ENCODE data around the gene NIPAL4. TPM values are rescaled to one million over a fixed set of nuclear protein-coding genes. Genes with fewer than 3 reads are reported as not detected.
A peak's percentile ranks its signal among the peaks of the same experiment; 100 is the strongest.

The NIPAL4 gene
- total RNA-seq, 6 donors from 2014 or later = 0.06 to 0.30 TPM; not detected in 4

DNA sequence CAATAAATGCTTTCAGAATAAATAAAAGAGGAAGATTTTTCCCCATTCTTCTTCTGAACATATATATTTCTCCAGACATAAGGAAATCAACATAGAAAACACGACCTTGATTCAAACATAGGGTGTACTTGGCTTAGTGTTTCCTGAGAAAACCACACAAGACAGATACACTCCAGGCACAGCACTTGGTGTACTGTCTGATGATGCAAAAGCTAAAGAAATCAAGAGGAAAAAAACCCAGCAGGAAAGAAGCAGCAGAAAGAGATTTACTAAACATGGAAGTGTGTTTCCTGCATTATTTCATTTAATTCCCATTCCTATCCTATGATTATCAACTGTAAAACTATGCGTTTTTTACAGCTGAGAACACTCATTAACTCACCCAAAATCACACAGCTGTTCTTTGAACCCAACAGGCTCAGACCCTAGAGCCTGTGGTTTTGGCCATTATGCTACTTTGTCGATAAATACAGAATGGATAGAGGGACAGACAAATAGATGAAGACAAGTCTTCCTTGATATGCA lies 46.1 kb downstream of the NIPAL4 start:
- Histone ChIP-seq H3K27me3 (no peaks in the 10 kb centered on the region), H3K36me3 (peaks cover 0 to 38% (median 1%) of the 10 kb centered on the region in 4 donors), H3K9me3 (no peaks in the 10 kb centered on the region), H3K27ac (peak overlapping the region in 1 of 4 donors; percentile 3), H3K4me3 (no peak overlapping the region), H3K4me1 (peaks cover 0 to 19% (median 15%) of the 10 kb centered on the region in 4 donors)
- 55 to 74% methylated on average over 3 of the region's 3 CpGs for WGBS, 2 donors
- no peak for ATAC-seq (ENCODE audit: low FRiP score in 2 of 2)
- TF ChIP-seq POLR2AphosphoS5 (IDR thresholded peaks at IDR 0.05) (no peak), POLR2A (IDR thresholded peaks at IDR 0.05) (no peak), EP300 (IDR thresholded peaks at IDR 0.05) (no peak)
- TF ChIP-seq, protein P1, sequence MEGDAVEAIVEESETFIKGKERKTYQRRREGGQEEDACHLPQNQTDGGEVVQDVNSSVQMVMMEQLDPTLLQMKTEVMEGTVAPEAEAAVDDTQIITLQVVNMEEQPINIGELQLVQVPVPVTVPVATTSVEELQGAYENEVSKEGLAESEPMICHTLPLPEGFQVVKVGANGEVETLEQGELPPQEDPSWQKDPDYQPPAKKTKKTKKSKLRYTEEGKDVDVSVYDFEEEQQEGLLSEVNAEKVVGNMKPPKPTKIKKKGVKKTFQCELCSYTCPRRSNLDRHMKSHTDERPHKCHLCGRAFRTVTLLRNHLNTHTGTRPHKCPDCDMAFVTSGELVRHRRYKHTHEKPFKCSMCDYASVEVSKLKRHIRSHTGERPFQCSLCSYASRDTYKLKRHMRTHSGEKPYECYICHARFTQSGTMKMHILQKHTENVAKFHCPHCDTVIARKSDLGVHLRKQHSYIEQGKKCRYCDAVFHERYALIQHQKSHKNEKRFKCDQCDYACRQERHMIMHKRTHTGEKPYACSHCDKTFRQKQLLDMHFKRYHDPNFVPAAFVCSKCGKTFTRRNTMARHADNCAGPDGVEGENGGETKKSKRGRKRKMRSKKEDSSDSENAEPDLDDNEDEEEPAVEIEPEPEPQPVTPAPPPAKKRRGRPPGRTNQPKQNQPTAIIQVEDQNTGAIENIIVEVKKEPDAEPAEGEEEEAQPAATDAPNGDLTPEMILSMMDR (IDR thresholded peaks at IDR 0.05) = no peak
- DNase-seq = no peak

DNA sequence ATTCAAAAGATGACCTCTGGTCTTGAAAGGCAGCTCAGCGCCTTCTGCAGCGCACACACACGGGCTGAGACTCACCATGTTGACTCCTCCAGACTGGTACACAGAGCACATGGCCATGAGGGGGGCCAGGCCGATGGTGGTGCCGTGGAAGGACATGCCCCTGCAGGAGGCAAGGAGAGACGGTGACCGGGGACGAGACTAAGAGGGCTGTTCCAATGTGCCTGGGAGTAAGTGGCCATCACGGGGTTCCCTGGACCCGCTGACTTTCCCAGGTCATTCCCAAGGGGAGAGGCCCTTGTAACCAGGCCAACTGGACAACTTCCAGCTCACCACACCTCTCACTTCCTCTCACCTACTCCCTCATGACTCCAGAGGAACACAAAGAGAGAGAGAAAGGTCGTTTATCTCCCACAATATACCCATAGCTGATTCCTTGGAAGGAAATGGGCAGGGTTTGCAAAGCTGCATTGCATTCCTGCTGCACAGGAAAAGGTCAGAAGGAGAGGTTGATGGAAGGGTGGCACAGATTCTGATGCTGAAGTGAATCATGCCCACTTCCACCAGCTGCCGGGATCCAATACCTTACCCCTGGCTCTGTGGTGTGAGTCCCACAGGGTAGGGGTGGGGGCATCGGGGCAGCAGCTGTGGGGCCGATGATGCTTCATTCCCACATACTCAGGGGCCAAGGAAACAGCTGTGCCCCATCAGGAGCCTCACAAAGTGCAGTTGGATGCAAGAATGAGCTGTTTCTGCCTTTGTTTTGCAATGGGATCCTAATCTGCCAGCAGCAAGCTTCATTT lies 47.2 kb downstream of the NIPAL4 start:
- peak in 1 of 2 donors; percentile 31 for DNase-seq
- Histone ChIP-seq H3K4me3 (no peak overlapping the region), H3K9me3 (no peaks in the 10 kb centered on the region), H3K4me1 (peaks cover 5 to 28% (median 19%) of the 10 kb centered on the region in 4 donors), H3K27me3 (no peaks in the 10 kb centered on the region), H3K36me3 (peaks cover 0 to 29% (median 1%) of the 10 kb centered on the region in 4 donors), H3K27ac (peak overlapping the region in 3 of 4 donors; percentile 9 to 21 (median 17))
- 61 to 67% methylated on average over 14 of the region's 14 CpGs for WGBS, 2 donors
- ATAC-seq (ENCODE audit: low FRiP score in 2 of 2) = no peak
- TF ChIP-seq POLR2AphosphoS5 (IDR thresholded peaks at IDR 0.05) (no peak), EP300 (IDR thresholded peaks at IDR 0.05) (peak in 1 of 4 donors; percentile 27), POLR2A (IDR thresholded peaks at IDR 0.05) (no peak)
- TF ChIP-seq, protein P1 (IDR thresholded peaks at IDR 0.05) = no peak

DNA sequence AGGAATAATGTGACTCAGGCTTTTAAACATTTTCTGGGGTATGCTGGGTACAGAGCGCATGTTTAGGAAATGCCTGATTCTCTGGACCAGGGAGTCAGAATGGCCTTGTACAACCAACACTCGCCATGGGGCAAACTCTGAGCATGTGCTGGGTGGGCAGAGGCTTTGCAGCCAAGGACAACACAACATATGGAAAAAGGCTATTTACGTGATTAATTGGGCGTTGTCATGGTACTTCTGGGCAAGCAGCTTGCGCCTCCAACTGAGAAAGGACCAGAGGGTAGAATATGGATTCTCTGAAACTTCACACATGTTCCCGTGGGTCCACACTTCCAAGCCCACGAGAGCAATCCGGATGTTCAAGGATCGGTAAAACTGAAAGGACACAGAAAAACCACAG lies 49.1 kb downstream of the NIPAL4 start:
- ATAC-seq (ENCODE audit: low FRiP score in 2 of 2) (no peak), DNase-seq (no peak)
- 92 to 99% methylated on average over 9 of the region's 9 CpGs for WGBS, 2 donors
- Histone ChIP-seq H3K4me3 (no peak overlapping the region), H3K27ac (no peak overlapping the region), H3K9me3 (no peaks in the 10 kb centered on the region), H3K27me3 (no peaks in the 10 kb centered on the region), H3K4me1 (peaks cover 6 to 29% (median 19%) of the 10 kb centered on the region in 4 donors), H3K36me3 (peaks cover 0 to 33% (median 2%) of the 10 kb centered on the region in 4 donors)
- TF ChIP-seq POLR2A (IDR thresholded peaks at IDR 0.05) = no peak
- no peak for TF ChIP-seq POLR2AphosphoS5 (IDR thresholded peaks at IDR 0.05)
- TF ChIP-seq EP300 (IDR thresholded peaks at IDR 0.05) = no peak
- TF ChIP-seq, protein P1 (IDR thresholded peaks at IDR 0.05) = no peak

DNA sequence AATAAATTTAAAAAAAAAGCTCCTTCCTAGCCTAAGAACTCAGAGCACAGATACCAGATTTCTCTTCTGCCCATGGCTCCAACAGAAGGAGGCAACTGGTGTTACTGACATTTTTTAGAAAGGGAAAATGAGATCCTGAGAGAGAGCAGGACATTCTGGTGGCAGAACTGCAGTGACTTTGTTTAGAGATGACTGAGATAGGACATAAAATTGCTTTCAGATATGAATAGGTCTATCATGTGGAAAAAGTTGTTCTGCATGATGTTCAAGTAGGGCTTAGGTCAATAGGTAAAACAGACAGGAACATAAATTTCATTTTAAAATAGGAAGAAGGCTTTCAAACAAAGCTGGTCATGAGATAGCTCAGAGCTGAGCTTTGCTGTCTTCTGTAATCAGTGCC lies 49.6 kb downstream of the NIPAL4 start:
- H3K9me3 ChIP-seq = no peaks in the 10 kb centered on the region
- no peaks in the 10 kb centered on the region for H3K27me3 ChIP-seq
- H3K4me1 ChIP-seq = peaks cover 6 to 29% (median 19%) of the 10 kb centered on the region in 4 donors
- ATAC-seq (ENCODE audit: low FRiP score in 2 of 2) (no peak), DNase-seq (no peak)
- H3K27ac ChIP-seq = no peak overlapping the region
- TF ChIP-seq POLR2AphosphoS5 (IDR thresholded peaks at IDR 0.05) = no peak
- no peak for TF ChIP-seq EP300 (IDR thresholded peaks at IDR 0.05)
- no peak for TF ChIP-seq POLR2A (IDR thresholded peaks at IDR 0.05)
- H3K36me3 ChIP-seq = peaks cover 0 to 28% (median 2%) of the 10 kb centered on the region in 4 donors
- no peak overlapping the region for H3K4me3 ChIP-seq

DNA sequence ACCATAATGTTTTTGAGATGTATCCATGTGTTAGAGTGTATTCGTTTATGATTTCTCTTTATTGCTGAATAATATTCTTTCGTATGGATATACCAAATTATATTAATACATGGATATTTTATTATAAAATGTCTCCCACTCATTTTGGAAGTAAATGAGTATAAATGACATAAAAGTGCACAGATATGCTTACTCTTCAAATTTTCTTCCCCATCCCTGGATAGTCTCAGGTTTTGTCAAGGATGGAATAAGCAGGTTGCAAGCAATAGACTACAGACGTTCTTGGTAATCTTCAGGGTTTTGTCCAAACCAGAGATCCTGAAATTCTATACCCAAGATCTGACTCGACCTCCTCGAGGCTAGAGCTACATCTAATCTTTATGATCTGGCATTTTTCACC lies 50.7 kb downstream of the NIPAL4 start:
- H3K4me1 ChIP-seq = peaks cover 6 to 25% (median 17%) of the 10 kb centered on the region in 4 donors
- DNase-seq (no peak), ATAC-seq (ENCODE audit: low FRiP score in 2 of 2) (no peak)
- WGBS, 2 donors = 85 to 91% methylated on average over 5 of the region's 5 CpGs
- peaks cover 0 to 20% (median 2%) of the 10 kb centered on the region in 4 donors for H3K36me3 ChIP-seq
- peak overlapping the region in 3 of 4 donors; percentile 32 to 75 (median 62) for H3K27ac ChIP-seq
- no peak for TF ChIP-seq POLR2A (IDR thresholded peaks at IDR 0.05)
- TF ChIP-seq EP300 (IDR thresholded peaks at IDR 0.05) = no peak
- TF ChIP-seq, protein P1 (IDR thresholded peaks at IDR 0.05) = no peak
- no peak for TF ChIP-seq POLR2AphosphoS5 (IDR thresholded peaks at IDR 0.05)
- no peak overlapping the region for H3K4me3 ChIP-seq
- no peaks in the 10 kb centered on the region for H3K9me3 ChIP-seq
- H3K27me3 ChIP-seq = no peaks in the 10 kb centered on the region
